COR-L47 (cell line): ENCODE measurements around the gene ECSIT.
"Not testable (repeated sequence)": the region's sequence is repeated elsewhere in the genome, so short reads cannot be mapped to it uniquely, and the experiment has no call there.

ENCODE experiments used
- DNase-seq: peaks from one replicate; lab custom pipeline; 2025; lab: John Stamatoyannopoulos, UW

The ECSIT gene, protein sequence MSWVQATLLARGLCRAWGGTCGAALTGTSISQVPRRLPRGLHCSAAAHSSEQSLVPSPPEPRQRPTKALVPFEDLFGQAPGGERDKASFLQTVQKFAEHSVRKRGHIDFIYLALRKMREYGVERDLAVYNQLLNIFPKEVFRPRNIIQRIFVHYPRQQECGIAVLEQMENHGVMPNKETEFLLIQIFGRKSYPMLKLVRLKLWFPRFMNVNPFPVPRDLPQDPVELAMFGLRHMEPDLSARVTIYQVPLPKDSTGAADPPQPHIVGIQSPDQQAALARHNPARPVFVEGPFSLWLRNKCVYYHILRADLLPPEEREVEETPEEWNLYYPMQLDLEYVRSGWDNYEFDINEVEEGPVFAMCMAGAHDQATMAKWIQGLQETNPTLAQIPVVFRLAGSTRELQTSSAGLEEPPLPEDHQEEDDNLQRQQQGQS

DNA sequence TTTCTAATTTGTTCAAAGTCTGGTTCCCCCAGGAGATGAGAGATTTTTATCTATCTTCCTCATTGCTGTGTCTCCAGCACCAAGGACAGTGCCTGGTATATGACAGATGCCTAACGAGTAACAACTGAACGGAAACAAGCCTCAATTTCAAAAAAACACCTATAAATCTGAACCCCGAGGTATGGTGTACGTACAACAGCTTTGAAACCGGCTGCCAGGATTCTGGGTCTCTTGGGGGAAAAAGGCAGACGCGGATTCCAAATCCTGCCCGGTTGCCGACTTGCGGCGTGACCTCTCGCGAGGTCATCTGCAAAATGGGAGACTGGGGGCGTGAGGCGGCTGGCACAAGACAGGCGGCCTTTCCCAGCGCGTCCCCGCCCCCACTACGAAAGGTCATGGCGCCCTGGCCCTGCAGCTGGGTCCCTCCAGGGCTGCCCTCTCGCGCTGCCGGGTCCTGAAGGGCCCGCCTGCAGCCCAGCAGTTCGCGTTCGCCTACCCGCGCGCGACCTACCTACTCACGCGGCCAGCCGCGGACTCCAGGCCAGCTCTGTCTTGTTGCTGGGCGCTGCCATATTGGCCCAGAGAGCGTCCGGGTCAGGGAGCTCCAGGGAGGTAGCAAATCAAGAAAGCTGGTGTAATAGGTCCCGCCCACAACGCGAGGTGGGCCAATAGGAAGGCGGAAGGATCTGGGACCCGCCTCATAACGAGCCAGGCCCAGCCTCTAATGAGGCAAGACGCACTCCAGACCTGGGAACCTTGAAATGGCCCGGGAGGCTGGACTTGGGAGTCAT is at the start of gene ECSIT:
TSS of gene ECSIT (minus strand) at position 584 of the 791 bp plus-strand sequence. CDS start 9,964 bp downstream, outside the sequence.
- peak; percentile 95 for DNase-seq

DNA sequence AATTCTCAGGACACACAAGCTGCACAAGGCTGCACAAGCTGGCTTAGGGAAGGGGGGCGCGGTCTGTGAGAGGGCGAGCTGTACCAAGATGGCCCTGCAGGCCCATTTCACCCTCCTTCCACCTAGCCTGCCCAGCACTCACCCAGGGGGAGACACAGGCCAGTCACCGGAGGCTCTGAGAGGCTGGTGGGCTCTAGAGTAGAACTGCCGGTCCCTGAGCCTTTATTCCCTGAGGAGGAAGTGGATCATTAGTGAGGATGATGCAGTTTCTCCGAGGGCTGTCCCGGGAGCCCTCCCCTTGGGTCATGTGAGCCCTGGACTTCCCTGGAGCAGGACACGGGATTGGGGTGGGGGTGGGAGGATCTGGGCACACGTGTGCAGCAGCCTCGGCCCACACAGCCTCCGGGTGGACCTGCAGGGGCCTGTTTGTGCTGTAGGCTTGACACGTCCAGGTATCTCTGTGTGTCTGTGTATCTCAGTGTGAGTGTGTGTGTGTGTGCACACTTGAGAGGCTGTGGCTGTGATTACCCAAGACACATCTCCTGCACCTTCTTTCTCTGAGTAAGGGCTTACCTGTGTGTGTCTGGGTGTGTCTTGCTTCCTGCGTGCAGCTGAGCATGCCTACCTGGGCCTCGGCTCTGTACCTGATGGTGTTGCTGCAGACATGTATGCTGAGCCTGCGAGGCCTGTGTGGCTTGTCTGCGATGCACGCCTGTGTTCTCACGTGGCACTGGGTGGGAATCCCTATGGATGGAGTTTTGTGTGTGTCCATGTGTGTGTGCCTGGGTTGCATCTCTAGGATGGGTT is 48.7 kb upstream of the ECSIT start, which contains the start of gene ACP5:
TSS of gene ACP5 (minus strand) at position 195 of the 807 bp plus-strand sequence. CDS start 328 bp downstream, outside the sequence.
- DNase-seq, result no peak

DNA sequence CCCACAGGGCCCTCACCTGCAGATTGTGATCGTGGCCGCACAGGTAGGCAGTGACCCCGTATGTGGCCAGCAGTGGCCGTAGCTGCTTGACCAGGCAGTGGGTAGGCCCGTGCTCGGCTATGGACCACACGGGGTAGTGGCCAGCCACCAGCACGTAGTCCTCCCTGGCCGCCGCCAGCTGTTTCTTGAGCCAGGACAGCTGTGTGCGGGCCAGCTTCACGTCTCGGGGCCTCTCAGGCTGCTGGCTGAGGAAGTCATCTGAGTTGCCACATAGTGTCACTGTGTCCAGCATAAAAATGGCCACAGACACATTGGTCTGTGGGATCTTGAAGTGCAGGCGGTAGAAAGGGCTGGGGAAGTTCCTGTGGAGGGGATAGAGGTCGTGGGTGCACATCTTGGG is 47.3 kb upstream of the ECSIT start:
- DNase-seq, result no peak

DNA sequence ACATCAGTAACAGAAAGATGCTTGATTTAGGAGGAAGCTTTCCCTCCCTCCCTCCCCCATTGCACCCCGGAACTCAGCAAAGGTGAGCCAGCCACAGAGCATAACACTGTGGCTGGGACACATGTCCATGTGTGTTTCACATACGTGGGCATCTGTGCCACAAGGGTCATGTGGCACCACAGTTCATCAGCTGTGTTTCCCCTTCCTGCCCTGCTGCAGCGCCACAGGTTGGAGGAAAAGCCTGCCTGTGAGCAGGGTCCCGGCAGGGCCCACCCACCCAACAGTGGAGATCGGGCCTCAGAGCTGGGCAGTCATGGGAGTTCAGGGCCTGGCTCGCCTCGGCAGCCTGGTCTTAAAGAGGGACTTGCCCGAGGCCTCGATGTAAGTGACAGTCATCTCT is 45.8 kb upstream of the ECSIT start:
- no peak for DNase-seq

DNA sequence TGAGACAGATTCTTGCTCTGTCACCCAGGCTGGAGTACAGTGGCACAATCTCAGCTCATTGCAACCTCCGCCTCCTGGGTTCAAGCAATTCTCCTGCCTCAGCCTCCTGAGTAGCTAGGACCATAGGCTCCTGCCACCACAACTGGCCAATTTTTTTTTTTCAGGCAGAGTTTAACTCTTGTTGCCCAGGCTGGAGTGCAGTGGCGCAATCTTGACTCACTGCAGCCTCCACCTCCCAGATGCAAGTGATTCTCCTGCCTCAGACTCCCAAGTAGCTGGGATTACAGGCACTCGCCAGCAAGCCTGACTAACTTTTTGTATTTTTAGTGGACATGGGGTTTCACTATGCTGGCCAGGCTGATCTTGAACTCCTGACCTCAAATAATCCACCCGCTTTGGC is 44.8 kb upstream of the ECSIT start:
- DNase-seq, result not testable (repeated sequence)

DNA sequence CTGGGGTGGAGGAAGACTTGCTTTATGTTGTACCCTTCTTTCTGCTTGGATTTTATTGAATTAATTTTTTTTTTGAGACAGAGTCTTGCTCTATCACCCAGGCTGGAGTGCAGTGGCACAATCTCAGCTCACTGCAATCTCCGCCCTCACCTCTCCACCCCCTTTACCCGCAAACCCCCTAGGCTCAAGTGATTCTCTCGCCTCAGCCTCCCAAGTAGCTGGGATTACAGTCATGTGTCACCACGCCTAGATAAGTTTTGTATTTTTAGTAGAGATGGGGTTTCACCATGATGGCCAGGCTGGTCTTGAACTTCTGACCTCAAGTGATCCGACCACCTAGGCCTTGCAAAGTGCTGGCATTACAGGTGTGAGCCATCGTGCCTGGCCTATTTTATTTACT is 44.4 kb upstream of the ECSIT start:
- not testable (repeated sequence) for DNase-seq

DNA sequence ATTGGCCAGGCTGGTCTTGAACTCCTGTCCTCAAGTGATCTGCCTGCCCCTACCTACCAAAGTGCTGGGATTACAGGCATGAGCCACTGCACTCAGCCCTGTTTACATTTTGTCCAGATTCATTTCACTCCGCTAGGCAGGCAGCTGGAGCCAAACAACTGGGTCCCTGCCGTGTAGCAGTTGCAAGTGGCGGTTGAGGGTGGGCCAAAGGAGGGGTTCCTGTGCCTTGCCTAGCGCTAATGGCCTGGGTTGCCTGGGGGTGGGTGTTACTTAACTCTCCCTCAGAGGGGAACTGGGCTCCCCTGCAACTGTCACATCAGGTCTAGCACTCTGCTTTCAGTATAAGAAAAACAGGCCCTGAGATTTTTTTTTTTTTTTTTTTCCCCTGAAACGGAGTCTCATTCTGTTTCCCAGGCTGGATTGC is 41.1 kb upstream of the ECSIT start:
- no peak for DNase-seq

DNA sequence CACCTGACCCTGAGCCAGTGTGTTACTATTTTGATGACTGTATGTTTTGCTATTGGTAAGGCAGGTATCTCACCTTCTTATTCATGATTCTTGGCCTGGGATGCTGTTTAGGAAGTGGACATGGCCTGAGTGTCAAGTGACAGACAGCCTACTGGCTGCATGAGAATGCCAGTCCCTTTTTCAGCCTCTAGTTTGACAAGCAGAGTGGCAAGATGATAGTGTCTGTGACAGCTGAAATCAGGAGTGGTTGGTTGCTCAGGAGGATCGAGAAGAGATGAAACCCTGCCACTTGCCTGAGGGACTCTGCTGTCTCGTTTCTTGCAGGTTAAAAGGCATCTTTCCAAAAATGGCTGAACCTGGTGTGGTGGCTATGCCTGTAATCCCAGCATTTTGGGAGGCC is 37.2 kb upstream of the ECSIT start:
- no peak for DNase-seq

DNA sequence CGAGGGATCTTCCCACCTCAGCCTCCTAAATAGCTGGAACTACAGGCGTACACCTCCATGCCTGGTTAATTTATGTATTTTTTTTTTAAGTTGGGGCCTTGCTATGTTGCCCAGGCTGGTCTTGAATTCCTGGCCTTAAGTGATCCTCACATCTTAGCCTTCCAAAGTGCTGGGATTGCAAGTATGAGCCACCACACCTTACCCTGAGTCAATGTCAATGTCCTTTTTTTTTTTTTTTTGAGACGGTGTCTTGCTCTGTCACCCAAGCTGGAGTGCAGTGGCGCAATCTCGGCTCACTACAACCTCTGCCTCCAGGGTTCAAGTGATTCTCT is 36.7 kb upstream of the ECSIT start:
- not testable (repeated sequence) for DNase-seq

DNA sequence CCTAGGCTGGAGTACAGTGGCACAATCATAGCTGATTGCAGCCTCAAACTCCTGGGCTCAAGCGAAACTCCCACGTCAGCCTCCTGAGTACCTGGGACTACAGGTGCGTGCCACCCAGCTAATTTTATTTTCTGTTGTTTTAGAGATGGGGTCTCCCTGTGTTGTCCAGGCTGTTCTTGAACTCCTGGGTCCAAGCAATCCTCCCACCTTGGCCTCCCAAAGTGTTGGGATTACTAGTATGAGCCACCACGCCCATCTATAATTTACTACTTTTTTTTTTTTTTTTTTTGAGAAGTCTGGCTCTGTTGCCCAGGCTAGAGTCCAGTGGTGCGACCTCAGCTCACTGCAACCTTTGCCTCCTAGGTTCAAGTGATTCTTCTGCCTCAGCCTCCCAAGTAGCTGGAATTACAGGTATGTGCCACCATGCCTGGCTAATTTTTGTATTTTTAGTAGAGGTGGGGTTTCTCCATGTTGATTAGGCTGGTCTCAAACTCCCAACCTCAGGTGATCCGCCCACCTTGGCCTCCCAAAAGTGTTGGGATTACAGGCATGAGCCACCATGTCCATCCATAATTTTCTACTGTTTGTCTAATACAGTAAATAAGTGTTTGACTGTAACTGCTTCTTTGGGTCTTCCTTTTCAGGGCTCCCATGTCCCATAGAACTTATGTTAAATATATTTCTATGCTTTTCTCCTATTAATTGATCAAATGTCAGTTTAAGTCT is 35.3 kb upstream of the ECSIT start:
- not testable (repeated sequence) for DNase-seq

DNA sequence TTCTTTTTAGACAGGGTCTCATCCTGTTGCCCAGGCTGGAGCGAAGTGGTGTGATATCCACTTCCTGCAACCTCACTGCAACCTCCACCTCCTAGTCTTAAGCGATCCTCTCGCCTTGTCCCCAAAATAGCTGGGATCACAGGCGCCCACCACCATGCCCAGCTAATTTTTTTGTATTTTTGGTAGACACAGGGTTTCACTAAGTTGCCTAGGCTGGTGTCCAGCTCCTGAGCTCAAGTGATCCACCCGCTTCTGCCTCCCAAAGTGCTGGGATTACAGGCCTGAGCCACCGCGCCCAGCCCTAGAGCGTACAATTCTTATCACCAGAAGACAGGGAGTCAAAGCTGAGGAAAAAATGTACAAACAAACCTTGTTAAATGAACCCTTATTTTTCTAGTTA is 34.6 kb upstream of the ECSIT start:
- DNase-seq, result no peak

DNA sequence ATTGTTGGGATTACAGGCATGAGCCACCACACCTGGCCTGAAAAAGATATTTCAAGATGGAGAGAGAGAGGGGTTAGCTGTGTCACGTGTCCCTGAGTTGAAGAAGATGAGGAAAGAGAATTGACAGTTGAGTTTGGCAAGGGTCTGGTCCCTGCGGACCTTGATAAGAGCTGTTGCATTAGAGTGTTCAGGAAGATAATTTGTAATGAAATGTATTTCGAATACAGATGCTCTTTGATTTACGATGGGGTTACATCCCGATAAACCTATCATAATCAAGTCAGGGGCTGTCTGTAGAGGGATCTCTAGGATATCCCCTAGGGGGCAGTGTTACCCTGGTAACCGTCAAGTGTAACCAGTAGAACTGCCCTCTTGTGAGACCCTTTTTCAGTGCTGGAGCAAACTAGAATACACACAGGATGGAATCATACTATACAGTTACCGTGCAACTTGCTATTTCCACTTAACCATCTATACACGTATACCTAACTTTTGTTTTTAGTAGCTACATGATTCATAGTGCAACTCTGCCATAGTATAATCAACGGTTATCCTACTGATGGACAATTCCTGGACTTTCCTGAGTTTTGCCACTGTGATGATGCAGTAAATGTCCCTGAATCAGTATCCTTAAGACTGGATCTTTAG is 31.6 kb upstream of the ECSIT start:
- DNase-seq, result peak; percentile 83

DNA sequence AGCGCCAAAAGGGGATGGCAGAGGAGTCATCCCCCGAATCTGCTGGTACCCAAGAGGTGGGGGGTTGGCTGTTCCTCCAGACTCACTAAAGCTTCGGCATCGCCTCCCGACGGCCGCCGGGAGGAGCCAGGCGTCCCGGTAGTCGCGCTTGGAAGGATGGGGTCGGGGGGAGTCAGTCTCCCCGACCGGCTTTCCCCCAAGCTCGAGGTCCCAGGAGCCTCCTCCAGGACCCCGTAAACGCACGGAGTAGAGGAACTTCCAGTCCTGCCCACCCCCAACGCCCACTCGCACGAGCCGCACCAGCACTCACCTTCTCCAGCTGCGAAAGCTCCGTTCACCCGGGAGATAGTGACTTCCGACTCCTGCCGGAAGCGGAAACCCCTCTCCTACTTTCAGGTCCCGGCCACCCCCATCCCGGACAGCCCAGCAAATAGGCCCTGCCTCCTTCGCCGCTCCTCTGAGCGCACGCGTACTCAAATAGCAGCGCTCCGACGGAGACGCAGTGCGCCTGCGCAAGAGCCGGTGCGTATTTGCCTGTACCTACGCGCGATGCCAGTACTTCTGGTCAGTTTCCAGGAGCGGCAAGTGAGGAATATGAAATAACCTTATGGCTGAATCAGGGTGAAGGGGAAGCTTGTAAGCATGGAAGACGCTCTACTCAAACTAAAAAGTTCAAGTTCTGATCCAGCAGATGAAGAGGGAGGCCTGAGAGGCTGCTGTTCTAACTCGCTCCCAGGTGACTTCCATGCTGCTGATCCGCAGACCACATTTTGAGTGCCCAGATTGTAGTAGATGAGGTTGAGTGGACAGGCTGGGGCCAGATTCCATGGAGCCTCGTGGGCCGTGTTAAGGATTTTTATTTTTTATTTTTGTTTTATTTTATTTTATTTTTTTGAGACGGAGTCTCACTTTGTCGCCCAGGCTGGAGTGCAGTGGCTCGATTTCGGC is 30.2 kb upstream of the ECSIT start, which contains the start of gene ELOF1:
TSS of gene ELOF1 (minus strand) at position 350 of the 948 bp plus-strand sequence. CDS start 4,883 bp downstream, outside the sequence.
- peak; percentile 98 for DNase-seq

DNA sequence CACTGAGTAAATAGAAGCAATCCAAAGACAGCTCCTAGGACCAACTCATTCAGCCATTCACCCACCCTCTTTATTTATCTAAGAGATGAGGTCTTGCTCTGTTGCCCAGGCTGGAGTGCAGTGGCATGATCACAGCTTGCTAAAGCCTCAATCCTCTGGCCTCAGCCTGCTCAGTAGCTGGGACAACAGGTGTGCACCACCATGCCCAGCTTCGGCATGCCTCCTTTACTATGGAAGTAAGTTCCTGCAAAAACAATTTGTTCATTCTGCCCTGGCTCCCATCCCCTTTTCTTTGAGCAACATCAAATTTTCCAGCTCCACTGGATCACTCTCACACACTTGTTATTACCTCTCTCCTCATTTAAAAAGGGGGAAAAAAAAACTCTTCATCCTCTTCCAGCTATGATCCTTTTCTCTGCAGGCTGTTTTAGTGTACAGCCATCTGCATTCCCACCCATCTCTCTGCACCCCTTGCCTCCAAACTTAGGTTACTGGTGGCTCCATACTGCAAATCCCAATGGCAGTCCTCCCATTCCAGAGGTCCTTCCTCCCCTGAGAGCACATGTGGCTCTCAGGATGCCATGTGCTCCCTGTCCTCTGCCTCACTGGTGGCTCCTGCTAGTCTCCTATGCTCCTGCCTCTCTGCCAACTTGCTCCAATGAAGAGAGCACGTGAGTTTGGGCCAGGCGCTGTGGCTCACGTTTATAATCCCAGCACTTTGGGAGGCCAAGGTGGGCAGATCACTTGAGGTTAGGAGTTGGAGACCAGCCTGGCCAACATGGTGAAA is 27.9 kb upstream of the ECSIT start:
- no peak for DNase-seq

DNA sequence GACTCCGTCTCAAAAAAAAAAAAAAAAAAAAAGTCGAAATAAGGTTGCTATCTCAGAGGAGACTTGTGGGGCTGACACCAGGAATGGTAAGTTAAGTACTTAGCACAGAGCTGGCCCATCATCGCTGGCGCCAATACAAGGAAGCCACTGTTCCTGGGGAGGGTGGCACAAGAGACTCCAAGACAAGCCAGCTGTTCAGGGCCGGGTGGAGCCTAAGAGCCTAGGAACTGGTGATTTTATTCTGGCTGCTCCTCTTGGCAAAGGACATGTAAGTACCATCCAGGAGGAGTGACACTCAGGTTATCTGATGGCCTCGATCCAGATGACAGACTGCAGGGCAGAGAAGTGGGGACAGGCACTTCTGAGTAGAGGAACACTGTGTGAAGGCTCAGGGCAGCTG is 26.3 kb upstream of the ECSIT start:
- no peak for DNase-seq

DNA sequence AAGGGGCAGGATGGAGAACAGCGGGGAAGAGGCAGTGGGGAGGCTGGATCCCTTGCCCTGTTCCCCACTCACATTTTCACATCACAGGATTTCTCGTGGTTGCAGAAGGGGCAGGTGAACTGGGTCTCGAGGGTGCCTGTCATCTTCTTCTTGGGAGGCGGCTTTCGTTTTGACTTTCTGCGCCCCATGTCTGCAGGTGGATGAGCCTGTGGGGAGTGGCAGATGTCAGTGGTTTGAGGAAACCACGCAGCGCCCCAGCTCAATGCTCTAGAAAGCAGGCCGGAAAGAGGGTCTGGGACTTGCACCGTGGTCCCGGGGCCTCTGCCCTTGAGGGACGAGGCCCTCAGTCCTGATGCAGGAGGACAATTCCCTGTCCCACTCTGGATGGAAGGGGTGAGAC is 25.2 kb upstream of the ECSIT start:
- no peak for DNase-seq

DNA sequence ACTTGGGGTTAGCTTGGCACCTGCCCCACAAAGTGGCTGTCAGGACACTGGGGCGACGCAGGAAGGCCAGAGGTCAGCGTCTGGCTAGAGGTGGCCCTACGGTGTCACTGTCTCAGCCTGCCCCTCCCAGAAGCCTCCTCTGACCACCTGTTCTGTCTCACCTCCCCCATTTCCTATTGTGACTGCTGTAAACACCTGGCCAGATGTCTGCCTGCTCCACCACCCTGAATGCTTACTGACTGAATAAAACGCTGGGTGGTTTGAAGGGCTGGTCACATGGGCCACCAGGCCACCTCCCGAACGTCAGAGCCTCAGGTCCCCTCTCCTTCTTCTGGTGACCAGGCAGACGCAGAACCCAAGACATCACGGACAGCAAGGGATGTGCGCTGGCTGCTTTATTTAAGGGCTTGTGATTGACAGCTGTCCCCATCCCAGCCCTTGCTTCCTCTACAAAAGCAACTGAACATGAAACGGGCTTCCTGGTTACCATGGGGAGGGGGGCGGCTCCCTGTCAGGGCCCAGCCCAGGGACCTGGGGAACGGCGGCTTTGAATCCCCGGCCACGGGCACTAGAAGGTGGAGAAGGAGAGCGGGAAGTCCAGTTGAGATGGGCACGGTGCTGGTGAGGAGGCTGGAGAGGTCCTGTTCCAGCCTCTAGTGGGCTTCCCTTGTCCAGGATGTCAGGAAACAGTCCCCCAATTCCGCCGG is 23.9 kb upstream of the ECSIT start:
- DNase-seq, result no peak

DNA sequence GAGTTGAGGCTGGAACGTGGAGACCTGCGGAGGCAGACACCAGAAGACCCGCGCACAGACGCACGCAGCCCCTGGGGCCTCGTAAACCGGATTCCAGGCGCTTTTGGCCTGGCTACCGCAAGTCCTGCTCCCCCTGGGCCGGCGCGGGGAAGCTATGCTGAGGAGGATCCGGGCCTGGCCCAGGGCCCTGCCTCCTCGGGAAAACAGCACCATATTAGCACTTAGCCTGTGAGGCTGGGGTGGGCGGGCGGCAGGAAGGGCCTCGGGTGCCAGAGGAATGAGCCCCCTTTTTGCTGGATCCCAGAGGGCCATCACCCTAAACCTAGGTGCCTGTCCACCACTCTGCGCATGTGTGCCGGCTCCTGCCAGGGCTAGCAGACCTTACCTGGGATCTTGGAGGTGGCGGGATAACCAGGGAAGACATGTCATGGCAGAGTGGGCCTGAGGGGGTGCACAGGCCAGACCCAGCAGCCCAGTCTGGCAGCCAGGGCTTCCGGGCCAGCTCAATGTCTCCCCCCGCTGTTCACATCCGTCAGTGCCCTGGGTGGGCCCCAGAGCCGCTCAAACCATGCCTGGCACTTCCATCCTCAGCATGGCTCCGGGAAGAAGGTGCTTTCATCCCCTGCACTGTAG is 22.8 kb upstream of the ECSIT start:
- DNase-seq, result no peak
